Measurements from ENCODE around the gene BDH1. TPM values are rescaled to one million over a fixed set of nuclear protein-coding genes. Genes with fewer than 3 reads are reported as not detected.
A peak's percentile ranks its signal among the peaks of the same experiment; 100 is the strongest.

BDH1 gene
- polyA plus RNA-seq, 1 donor (not counting 4 experiments of a cell fraction or from before 2014, with no cell fraction given): 30.2 TPM

DNA sequence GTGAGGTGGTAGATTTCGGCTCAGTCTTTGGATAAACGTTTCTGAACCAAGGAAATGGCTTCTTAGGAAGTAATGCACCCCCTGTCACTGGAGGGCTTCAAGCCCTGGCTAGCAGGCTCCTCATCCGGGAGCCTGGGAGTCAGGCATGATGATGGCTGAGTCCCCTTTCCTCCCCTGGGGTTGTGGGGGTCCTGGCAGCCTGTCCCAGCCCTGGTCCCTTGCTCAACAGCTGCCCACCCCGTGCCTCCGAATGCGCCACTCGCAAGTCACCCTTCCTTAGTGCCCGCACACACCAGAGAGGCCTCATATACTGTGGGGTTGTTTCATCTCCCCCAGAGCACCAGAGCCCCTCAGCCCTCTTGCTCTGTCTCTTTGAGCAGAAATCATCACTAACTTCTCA is 48.2 kb downstream of the BDH1 start:
- dilution Hi-C loops (cut with MboI; ENCODE audit: extremely low pct_ligation_motif_present, low sequenced_read_pairs): no loop called here
- no peak overlapping the region for H3K4me3 ChIP-seq (ENCODE audit: control insufficient read depth in 2 of 3, extremely low read depth in 1 of 3, insufficient read depth in 2 of 3, low read depth in 1 of 3, low read length in 3 of 3)
- H3K9me3 ChIP-seq (ENCODE audit: control insufficient read depth, low read depth, low read length): no peaks in the 10 kb centered on the region
- peaks cover 37% of the 10 kb centered on the region for H3K4me1 ChIP-seq (ENCODE audit: control insufficient read depth, extremely low read depth, insufficient read depth, low read length)
- no peaks in the 10 kb centered on the region for H3K9me1 ChIP-seq (ENCODE audit: control insufficient read depth, extremely low read depth, insufficient read depth, low read length)
- no peaks in the 10 kb centered on the region for H3K27me3 ChIP-seq (ENCODE audit: control insufficient read depth, extremely low read depth, insufficient read depth, low read length)
- peaks cover 0 to 6% of the 10 kb centered on the region in 2 experiments for H3K36me3 ChIP-seq (ENCODE audit: control insufficient read depth in 2 of 2, extremely low read depth in 1 of 2, insufficient read depth in 2 of 2, low read length in 2 of 2)
- H2AFZ ChIP-seq (ENCODE audit: control insufficient read depth, low read length): no peak overlapping the region
- no peak for FAIRE-seq
- peak overlapping the region; percentile 63 for H3K4me2 ChIP-seq (ENCODE audit: control insufficient read depth, extremely low read depth, insufficient read depth, low read depth, low read length)
- H4K20me1 ChIP-seq (ENCODE audit: control insufficient read depth, extremely low read depth, insufficient read depth, low read length): no peaks in the 10 kb centered on the region
- peak overlapping the region; percentile 59 for H3K9ac ChIP-seq (ENCODE audit: control insufficient read depth, extremely low read depth, insufficient read depth, low read length)
- DNase-seq (ENCODE audit: low read depth, low spot score): no peak
- H3K27ac ChIP-seq (ENCODE audit: control insufficient read depth, insufficient read depth, low read length): peak overlapping the region; percentile 38
- TF ChIP-seq EZH2 (IDR thresholded peaks at IDR 0.05; ENCODE audit: low read length): no peak
- TF ChIP-seq, protein P1, sequence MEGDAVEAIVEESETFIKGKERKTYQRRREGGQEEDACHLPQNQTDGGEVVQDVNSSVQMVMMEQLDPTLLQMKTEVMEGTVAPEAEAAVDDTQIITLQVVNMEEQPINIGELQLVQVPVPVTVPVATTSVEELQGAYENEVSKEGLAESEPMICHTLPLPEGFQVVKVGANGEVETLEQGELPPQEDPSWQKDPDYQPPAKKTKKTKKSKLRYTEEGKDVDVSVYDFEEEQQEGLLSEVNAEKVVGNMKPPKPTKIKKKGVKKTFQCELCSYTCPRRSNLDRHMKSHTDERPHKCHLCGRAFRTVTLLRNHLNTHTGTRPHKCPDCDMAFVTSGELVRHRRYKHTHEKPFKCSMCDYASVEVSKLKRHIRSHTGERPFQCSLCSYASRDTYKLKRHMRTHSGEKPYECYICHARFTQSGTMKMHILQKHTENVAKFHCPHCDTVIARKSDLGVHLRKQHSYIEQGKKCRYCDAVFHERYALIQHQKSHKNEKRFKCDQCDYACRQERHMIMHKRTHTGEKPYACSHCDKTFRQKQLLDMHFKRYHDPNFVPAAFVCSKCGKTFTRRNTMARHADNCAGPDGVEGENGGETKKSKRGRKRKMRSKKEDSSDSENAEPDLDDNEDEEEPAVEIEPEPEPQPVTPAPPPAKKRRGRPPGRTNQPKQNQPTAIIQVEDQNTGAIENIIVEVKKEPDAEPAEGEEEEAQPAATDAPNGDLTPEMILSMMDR (optimal IDR thresholded peaks at IDR 0.05 in 1 of 3, IDR thresholded peaks at IDR 0.05 in 1 of 3, conservative IDR thresholded peaks at IDR 0.05 in 1 of 3; ENCODE audit: extremely low read depth in 1 of 3, insufficient read depth in 2 of 3, low read length in 3 of 3): no peak
- H3K79me2 ChIP-seq (ENCODE audit: control insufficient read depth, insufficient read depth, low read length): no peaks in the 10 kb centered on the region

DNA sequence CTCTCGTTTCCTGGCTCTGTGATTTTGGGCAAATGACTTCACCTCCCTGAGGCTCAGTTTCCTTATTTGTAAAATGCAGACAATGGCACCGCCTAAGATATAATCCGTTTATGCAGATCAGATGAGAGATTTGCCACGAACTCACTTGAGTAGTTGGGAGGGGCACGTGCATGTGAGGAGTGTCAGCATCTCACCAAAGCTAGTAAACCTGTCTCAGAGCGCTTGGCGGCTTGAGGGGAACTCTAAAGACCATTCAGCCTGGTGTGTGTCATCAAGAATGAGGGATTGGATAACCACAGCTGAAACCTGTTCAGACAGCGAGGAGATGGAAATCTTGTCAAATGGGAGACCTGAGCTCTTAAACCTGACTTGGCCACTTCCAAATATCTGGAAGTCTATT is 48.7 kb downstream of the BDH1 start:
- peak overlapping the region; percentile 59 for H3K9ac ChIP-seq (ENCODE audit: control insufficient read depth, extremely low read depth, insufficient read depth, low read length)

More for the DNA sequence above, 48.7 kb downstream of the BDH1 start:
- Histone ChIP-seq H3K27me3 (ENCODE audit: control insufficient read depth, extremely low read depth, insufficient read depth, low read length) (no peaks in the 10 kb centered on the region), H3K4me2 (ENCODE audit: control insufficient read depth, extremely low read depth, insufficient read depth, low read depth, low read length) (peak overlapping the region; percentile 63), H3K27ac (ENCODE audit: control insufficient read depth, insufficient read depth, low read length) (peak overlapping the region; percentile 38), H3K79me2 (ENCODE audit: control insufficient read depth, insufficient read depth, low read length) (no peaks in the 10 kb centered on the region), H3K4me1 (ENCODE audit: control insufficient read depth, extremely low read depth, insufficient read depth, low read length) (peaks cover 40% of the 10 kb centered on the region), H2AFZ (ENCODE audit: control insufficient read depth, low read length) (no peak overlapping the region), H3K9me1 (ENCODE audit: control insufficient read depth, extremely low read depth, insufficient read depth, low read length) (no peaks in the 10 kb centered on the region), H3K4me3 (ENCODE audit: control insufficient read depth in 2 of 3, extremely low read depth in 1 of 3, insufficient read depth in 2 of 3, low read depth in 1 of 3, low read length in 3 of 3) (no peak overlapping the region), H3K36me3 (ENCODE audit: control insufficient read depth in 2 of 2, extremely low read depth in 1 of 2, insufficient read depth in 2 of 2, low read length in 2 of 2) (peaks cover 0 to 1% of the 10 kb centered on the region in 2 experiments), H3K9me3 (ENCODE audit: control insufficient read depth, low read depth, low read length) (no peaks in the 10 kb centered on the region), H4K20me1 (ENCODE audit: control insufficient read depth, extremely low read depth, insufficient read depth, low read length) (no peaks in the 10 kb centered on the region)
- FAIRE-seq: peak; percentile 96
- DNase-seq (ENCODE audit: low read depth, low spot score): peak; percentile 81
- TF ChIP-seq, protein P1 (optimal IDR thresholded peaks at IDR 0.05 in 1 of 3, IDR thresholded peaks at IDR 0.05 in 1 of 3, conservative IDR thresholded peaks at IDR 0.05 in 1 of 3; ENCODE audit: extremely low read depth in 1 of 3, insufficient read depth in 2 of 3, low read length in 3 of 3): no peak
- TF ChIP-seq EZH2 (IDR thresholded peaks at IDR 0.05; ENCODE audit: low read length): no peak
- dilution Hi-C loops (cut with MboI; ENCODE audit: extremely low pct_ligation_motif_present, low sequenced_read_pairs): no loop called here
